RKO (cell line): Measurements from ENCODE around the gene MTX3.
A peak's percentile ranks its signal among the peaks of the same experiment; 100 is the strongest.

ENCODE experiments used
- DNase-seq: peaks from one replicate; pipeline ENCODE4 v3.0.0-alpha.2; 2016; ENCODE audit warnings: low spot score

Gene MTX3

DNA sequence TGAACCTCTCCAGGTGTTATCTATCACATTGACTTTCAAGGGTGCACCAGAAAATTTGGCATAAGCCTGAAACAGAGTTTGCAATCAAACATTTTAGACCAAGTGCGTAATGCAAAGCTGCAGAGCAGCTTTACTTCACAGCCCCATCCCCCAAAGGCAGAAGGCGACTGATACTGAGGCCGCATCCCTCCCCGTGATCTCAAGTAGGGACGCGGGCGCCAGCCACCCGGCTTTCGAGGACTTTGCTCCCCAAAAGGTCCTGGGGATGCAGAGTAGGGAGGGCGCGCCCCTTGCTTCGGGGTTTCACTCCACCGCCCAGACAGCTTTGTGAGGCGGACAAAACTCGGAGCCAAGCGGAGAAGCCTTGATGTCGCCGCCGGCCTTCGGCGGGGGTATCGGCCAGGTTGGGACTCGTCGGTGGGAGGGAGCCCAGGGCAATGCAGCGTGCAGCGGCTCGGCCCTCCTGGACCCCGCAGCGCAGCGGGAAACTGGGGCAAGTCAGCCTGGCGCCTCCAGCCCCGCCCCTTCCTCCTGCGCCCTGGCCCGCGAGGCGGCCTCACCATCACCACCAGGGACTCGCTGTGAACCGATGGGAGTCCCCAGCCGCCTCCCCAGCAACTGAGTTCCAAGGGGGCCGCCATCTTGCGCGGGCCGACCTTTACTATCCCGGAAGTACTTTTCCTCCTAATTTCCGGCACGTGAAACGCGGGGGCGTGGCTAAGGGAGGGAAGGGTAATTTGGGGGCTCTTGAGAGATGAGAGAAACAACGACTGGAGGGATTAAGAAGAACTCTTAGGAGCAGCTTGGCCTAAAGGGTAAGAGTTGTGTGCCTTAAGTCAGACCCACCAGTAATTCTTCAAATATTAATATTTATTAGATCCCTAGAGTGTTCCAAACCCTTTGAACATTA is at the start of gene MTX3:
Gene MTX3, minus strand, starts transcription at position 665 of the 910 bp plus-strand sequence. Its CDS starts 24 bp downstream, at position 641.
- DNase-seq, result peak; percentile 91

DNA sequence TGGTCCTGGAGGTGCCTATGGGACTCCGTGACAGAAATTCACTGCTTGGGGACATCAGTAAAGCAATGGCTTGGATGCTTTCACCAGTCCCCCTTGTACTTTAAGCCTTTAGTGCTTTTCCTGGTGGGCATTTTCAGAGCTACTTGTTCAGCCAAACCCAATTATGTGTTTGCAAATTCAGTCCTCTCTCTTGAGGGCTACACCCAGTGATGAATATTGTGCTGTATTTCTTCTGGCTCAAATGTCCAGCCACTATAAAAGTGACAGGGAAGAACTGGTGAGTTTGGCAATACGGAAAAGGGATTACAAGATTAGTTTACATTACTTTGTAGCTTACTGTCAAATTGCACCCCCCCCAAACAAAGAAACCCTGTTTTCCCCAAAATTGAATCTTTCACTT is 48.6 kb upstream of the MTX3 start:
- DNase-seq, result no peak

GRCh38 chr5:80037366-80037765 is 46.3 kb upstream of the MTX3 start:
- no peak for DNase-seq

DNA sequence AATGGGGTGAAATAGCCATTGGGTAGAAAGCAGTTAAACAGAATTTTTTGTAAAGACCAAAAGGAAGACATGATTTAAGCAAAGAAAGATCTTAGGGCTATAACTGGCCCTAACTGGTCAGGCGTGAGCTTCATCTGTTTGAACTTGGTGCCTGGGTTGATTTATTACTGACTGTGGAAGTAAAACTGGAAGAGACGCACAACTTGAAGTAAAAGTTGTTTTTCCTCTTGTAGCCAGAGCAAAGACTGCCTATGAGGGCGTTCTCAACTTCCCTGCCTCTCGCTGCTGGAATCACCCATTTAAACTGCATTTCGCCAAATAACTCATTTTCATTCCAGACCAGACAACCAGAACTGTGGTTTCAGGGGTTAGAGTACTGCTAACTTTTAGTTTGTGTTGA is 45.6 kb upstream of the MTX3 start:
- no peak for DNase-seq

DNA sequence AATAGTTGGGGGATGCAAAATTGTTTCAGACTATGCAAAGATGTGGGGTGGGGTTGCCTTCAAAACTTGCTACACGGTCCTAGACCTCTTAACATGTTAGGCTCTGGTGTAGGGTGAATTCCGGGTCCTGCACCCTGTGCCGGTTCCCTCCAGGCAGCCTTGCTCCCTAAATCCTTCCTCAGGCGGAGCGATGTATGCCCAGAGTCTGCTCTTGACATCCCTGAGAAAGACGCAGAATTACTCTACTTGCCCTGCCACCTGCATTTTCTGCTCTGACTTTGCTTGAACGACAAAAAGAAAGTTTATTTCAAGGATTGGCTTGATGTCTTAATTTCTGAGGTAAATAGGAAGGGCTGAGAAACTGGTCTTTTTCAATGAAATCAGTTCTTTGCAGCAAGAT is 44.8 kb upstream of the MTX3 start:
- no peak for DNase-seq

GRCh38 chr5:80034962-80035821 is 44.1 kb upstream of the MTX3 start, which contains the start of gene THBS4:
TSS of gene THBS4 (plus strand) at chr5:80035348. CDS start at chr5:80035538, 190 bp downstream.
- no peak for DNase-seq

- DNase-seq, result no peak
Measured at GRCh38 chr5:80034559-80034958, 43.5 kb upstream of the MTX3 start.

DNA sequence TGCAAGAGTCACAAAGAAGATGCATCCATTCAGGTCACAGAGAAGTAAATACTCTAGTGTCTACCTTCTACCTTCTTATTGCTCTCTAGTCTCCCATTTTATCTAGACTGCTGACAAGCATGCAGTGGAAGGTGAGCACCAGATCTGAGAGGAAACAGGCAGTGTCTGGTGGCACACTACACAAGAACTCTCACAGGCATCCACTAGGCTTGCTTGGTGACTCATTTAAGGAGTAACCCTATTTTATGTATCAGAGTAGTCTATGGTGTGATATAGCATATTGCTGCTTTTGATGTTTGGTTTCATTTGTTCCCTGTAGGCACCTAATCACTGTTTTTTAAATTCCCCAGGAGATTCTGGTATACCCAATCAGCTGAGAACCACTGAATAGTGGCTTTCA is 42.5 kb upstream of the MTX3 start:
- DNase-seq, result peak; percentile 9

DNA sequence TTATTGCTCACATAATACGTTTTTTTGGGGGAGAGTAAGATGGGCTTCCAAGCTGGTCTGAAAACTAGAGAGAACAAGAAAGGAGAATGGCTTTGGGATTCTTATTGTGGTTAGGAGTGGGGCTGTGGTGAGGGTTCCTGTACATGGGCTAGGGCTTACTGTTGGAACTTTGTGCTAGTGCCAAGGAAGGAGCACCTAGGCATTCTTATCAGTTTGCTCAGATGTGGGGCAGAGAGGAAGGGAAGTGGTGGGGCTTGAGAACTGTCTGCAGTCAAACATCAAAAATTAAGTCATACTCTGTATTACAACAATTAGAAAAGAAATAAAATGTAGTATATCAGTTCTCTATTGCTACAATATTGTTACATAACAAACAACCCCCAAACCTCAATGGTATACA is 40.0 kb upstream of the MTX3 start:
- DNase-seq, result no peak

DNA sequence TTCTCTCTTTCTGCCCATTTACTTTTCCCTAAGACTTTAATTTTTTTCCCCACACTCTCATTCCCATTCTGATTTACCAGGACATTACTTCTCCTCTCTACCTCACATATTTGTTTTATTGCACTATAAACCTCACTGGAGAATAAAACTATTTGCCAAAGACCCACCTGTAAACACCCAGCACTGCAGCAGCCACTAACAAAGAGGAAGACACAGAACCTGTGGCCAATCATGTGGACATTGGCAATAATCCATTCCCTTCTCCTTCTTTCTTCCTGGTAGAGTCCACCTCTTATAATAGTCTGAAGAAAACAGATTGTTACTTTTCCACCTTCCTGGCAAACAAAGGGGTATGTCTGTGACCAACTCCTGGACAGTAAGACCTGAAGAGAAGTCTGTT is 35.8 kb upstream of the MTX3 start:
- DNase-seq, result no peak

DNA sequence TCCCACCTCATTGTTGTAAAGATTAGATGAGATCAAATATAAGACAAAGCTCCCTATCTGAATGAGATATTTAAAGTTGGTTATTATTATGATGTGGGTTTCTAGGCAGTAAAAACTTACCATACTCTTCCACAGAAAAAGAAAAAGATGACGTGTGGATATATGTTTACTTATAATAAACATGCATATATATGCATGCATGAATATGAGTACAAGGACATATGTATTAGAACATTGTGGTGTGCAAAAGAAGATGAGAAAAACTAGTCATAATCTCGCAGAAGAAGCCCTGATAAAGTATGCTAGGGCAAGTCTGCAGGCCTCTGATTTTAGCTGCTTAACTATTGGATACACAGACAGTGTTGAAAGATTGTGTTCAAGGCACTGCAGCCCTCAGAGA is 34.0 kb upstream of the MTX3 start:
- no peak for DNase-seq

GRCh38 chr5:80010754-80011392 is 19.8 kb upstream of the MTX3 start:
- DNase-seq, result no peak

DNA sequence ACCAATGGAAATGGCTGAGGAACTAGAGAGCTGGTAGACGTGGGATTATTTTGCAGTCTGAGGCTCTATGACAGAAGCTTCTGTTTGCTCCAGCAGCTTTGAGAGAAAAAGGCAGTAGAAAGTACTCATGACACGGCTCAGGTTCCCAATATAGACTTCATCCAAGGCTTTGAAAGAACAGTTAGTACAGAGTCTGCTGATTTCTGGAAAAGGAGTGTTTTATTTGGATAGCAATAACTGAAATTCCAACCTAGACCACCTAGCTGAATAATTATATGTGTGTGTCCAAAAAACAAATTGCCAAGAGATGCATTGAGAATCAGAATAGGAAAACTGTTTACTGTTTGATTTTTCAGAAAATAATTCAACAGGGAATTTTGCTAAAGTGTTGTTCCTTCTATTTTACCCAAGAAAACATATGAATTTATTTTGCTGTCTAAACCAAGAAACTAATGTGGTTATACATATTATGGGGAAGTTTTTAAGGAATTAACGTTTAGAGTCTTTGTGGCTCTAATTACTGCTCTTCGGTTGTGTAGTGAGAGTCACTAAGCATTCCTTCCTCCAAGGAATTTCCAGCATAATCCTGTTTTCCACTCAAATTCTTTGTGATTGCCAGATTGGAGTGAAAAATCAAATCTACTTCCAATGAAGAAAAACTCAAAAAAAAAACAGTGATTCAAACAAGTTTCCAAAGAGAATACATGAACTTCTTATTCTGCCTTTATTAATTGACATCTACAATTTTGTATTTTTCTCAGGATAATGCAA is 18.1 kb upstream of the MTX3 start:
- DNase-seq, result no peak

GRCh38 chr5:80002677-80003076 is 11.6 kb upstream of the MTX3 start:
- DNase-seq, result no peak

- no peak for DNase-seq
Measured at GRCh38 chr5:79999722-80000121, 8.7 kb upstream of the MTX3 start.

- DNase-seq, result no peak
Measured at GRCh38 chr5:79992891-79993657, 2.0 kb upstream of the MTX3 start.

- peak; percentile 66 for DNase-seq
Measured at GRCh38 chr5:79990205-79990597, 861 bp downstream of the MTX3 start.

GRCh38 chr5:79986260-79986659 is 4.8 kb downstream of the MTX3 start:
- no peak for DNase-seq

GRCh38 chr5:79985288-79985687 is 5.8 kb downstream of the MTX3 start:
- DNase-seq, result no peak

DNA sequence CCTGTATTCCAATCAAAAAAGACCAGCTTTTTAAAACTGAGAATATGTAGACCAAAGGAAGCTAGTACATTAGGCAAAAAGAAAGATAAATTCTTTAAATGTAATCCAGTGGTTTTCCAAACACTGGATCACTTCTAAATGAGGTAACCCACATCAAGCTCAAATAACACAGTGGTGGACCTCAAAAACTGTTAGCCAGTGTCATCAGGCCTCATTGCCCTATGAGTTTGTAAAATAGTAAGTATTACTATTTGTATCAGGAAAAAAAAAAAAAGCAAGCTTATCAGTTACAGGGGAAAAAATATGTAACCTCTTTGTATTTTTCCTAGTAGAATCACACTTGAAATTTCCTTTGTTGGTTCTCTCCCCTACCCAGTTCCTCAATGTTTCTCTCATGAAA is 6.7 kb downstream of the MTX3 start:
- no peak for DNase-seq

GRCh38 chr5:79983618-79984017 is 7.4 kb downstream of the MTX3 start:
- no peak for DNase-seq
